ENCODE data around the gene CDC14B.

- no peak for TF ChIP-seq FOXM1 (IDR thresholded peaks at IDR 0.05; ENCODE audit: borderline replicate concordance)
- TF ChIP-seq FOXK2 (IDR thresholded peaks at IDR 0.05), result no peak
- no peak for TF ChIP-seq BHLHE40 (IDR thresholded peaks at IDR 0.05; ENCODE audit: borderline replicate concordance)
- no peak for TF ChIP-seq FOXA1 (IDR thresholded peaks at IDR 0.05)
- no peak for TF ChIP-seq SUZ12 (IDR thresholded peaks at IDR 0.05)
- no peak for TF ChIP-seq ARNT (IDR thresholded peaks at IDR 0.05)
- TF ChIP-seq, protein P1, sequence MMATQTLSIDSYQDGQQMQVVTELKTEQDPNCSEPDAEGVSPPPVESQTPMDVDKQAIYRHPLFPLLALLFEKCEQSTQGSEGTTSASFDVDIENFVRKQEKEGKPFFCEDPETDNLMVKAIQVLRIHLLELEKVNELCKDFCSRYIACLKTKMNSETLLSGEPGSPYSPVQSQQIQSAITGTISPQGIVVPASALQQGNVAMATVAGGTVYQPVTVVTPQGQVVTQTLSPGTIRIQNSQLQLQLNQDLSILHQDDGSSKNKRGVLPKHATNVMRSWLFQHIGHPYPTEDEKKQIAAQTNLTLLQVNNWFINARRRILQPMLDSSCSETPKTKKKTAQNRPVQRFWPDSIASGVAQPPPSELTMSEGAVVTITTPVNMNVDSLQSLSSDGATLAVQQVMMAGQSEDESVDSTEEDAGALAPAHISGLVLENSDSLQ (IDR thresholded peaks at IDR 0.05), result no peak
- TF ChIP-seq NFRKB (IDR thresholded peaks at IDR 0.05), result no peak
- no peak for TF ChIP-seq LEF1 (IDR thresholded peaks at IDR 0.05; ENCODE audit: borderline replicate concordance)
- no peak for TF ChIP-seq SP1 (IDR thresholded peaks at IDR 0.05)
- no peak for TF ChIP-seq HDGF (IDR thresholded peaks at IDR 0.05; ENCODE audit: borderline replicate concordance)
- TF ChIP-seq ELF4 (IDR thresholded peaks at IDR 0.05), result no peak
Observed at GRCh38 chr9:96460882-96461281, 158.8 kb downstream of the CDC14B start.

All from HEK293T (cell line).